Skeletal muscle satellite cell (primary cell): ENCODE measurements around the gene NBPF20.
"Not testable (repeated sequence)": the region's sequence is repeated elsewhere in the genome, so short reads cannot be mapped to it uniquely, and the experiment has no call there.

ENCODE experiments used
- H3K27me3 ChIP-seq: 2 replicates; pipeline ENCODE4 v1.7.0; 2013; ENCODE audit warnings: low read length; ENCODE audit not compliant: control insufficient read depth, insufficient read depth
- H3K36me3 ChIP-seq: 2 replicates; pipeline ENCODE4 v1.7.0; 2013; ENCODE audit warnings: mild to moderate bottlenecking, control low read depth, low read length; ENCODE audit not compliant: insufficient read depth
- H3K4me1 ChIP-seq: 2 replicates; pipeline ENCODE4 v1.7.0; 2013; ENCODE audit warnings: low read length; ENCODE audit not compliant: control insufficient read depth, insufficient read depth
- H3K4me2 ChIP-seq: 2 replicates; pipeline ENCODE4 v1.7.0; 2013; ENCODE audit warnings: mild to moderate bottlenecking, low read length
- H3K4me3 ChIP-seq: 2 replicates; pipeline ENCODE4 v1.7.0; 2013; ENCODE audit warnings: low read length
- H3K9ac ChIP-seq: 2 replicates; pipeline ENCODE4 v1.7.0; 2013; ENCODE audit warnings: mild to moderate bottlenecking, low read depth, low read length, moderate library complexity
- H3K9me3 ChIP-seq: replicated peaks from 2 replicates; pipeline ENCODE4 v1.7.0; 2013; ENCODE audit warnings: mild to moderate bottlenecking, control low read depth, low read length
- small RNA-seq: library from RNA; depleted of rRNA; stranded (forward); fragments of <200 nt; gene quantifications from one replicate; pipeline ENCODE3, GENCODE V24; 2012

The NBPF20 gene

DNA sequence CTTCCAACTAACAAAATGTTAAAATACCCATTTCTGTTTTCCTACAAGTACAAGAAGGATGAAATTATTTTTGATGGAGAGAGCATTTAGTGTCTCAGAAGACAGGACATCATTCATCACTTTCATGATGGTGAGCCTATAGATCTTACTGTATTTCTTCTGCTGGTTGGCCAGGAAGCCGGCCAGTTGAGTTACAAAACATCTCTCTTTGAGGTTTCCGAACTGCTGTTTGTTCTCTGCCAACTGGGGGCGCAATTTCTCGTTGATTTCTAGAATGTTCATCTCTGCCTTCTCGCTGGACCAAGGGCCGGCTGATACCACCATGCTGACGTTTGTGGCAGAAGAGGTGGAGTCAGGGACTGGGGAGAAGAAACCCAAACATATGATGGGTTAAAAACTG, 20.5 kb downstream of the NBPF20 start:
- H3K9ac ChIP-seq, H3K4me2 ChIP-seq, H3K27me3 ChIP-seq: not testable (repeated sequence)

DNA sequence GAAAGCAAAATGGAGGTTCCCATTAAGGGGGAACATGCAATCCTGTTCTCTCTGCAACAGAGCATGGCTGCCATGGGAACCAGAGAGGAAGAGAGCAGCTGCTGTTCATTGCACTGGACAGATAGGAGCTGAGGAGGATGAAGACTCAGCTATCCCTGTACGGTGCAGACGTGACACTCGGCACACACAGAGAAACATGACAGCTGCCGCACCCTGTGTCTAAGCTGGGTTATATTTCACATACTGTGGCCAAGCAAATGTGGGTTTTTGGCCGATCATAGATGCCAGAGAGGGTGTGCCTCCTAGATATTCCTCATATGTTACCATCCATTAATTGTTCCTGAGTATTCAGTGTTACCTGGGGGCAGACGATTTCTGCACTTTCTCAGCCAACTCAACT, 24.7 kb downstream of the NBPF20 start:
- not testable (repeated sequence) for H3K9me3 ChIP-seq, H3K36me3 ChIP-seq, H3K9ac ChIP-seq, H3K4me3 ChIP-seq, H3K27me3 ChIP-seq, H3K4me1 ChIP-seq, H3K4me2 ChIP-seq

More for the DNA sequence above, 20.5 kb downstream of the NBPF20 start:
- not testable (repeated sequence) for H3K36me3 ChIP-seq, H3K4me3 ChIP-seq, H3K4me1 ChIP-seq, H3K9me3 ChIP-seq

Small RNA genes lying within 50 kb of the gene (small RNA-seq; reads per million reads assigned to genes)
- gene RF00003, result 50.1 reads per million, percentile 96 among the genes with 10 or more reads in this experiment
